HepG2 (cell line): ENCODE data around the gene SPG7. TPM values are rescaled to one million over a fixed set of nuclear protein-coding genes. Genes with fewer than 3 reads are reported as not detected.

ENCODE experiments used
- BCL6 ChIP-seq: IDR thresholded peaks from 2 replicates; pipeline ENCODE4 v1.6.1; 2016; ENCODE audit warnings: missing genetic modification reagents, missing compliant biosample characterization
- IRF2 ChIP-seq: IDR thresholded peaks from 2 replicates; pipeline ENCODE4 v1.6.1; 2018; ENCODE audit warnings: missing genetic modification reagents, missing compliant biosample characterization
- LCORL ChIP-seq, 2 experiments: fragments of 450-650 bp in 1 of 2; sonication (generic) in 1 of 2; formaldehyde crosslinking in 1 of 2; IDR thresholded peaks; 2 replicates each; pipeline versions ENCODE4 v1.5.0 to v1.6.1; 2017 to 2020; ENCODE audit warnings: antibody characterized with exemption in 1 of 2, missing genetic modification reagents in 1 of 2
- NFIC ChIP-seq: IDR thresholded peaks from 2 replicates; pipeline ENCODE4 v1.6.1; 2012; ENCODE audit warnings: mild to moderate bottlenecking, low read length, inconsistent platforms
- ZNF333 ChIP-seq: sonication (generic); formaldehyde crosslinking; IDR thresholded peaks from 2 replicates; pipeline ENCODE4 v1.4.0; 2020; ENCODE audit warnings: mild to moderate bottlenecking, missing genetic modification reagents, borderline replicate concordance
- ZNF570 ChIP-seq: sonication (generic); formaldehyde crosslinking; IDR thresholded peaks from 2 replicates; pipeline ENCODE4 v1.4.0; 2020; ENCODE audit warnings: mild to moderate bottlenecking, missing genetic modification reagents, borderline replicate concordance
- ZSCAN31 ChIP-seq: sonication (generic); formaldehyde crosslinking; IDR thresholded peaks from 2 replicates; pipeline ENCODE4 v1.5.0; 2020; ENCODE audit warnings: low read depth, mild to moderate bottlenecking, missing genetic modification reagents
- polyA plus RNA-seq, 8 experiments: library from polyadenylated mRNA; depleted of rRNA in 3 of 8; stranded (reverse) in 7 of 8; unstranded in 1 of 8; fragments of >200 nt; fragmentation: Illumina TruSeq in 4 of 8; extraction: Trizol in 4 of 8; gene quantifications; 2 replicates each; pipeline versions ENCODE4 v1.2.1 to v1.2.3, GENCODE V29; 2011 to 2016; ENCODE audit warnings: low read depth in 4 of 8, missing spikeins in 1 of 8, mixed read lengths in 1 of 8; ENCODE audit not compliant: insufficient read depth in 1 of 8
- total RNA-seq, 5 experiments: library from RNA; depleted of rRNA; stranded (reverse); fragments of >200 nt; fragmentation: Illumina TruSeq; extraction: Trizol; gene quantifications; 2 replicates each; pipeline ENCODE4 v1.2.3, GENCODE V29; 2016; ENCODE audit warnings: low read depth in 1 of 5
- TF ChIP-seq, protein P1 (sequence below): IDR thresholded peaks from 2 replicates; pipeline ENCODE4 v1.6.1; 2016; ENCODE audit warnings: low read depth, missing genetic modification reagents, missing compliant biosample characterization
- TF ChIP-seq, protein P2 (sequence below): sonication (generic); formaldehyde crosslinking; IDR thresholded peaks from 2 replicates; pipeline ENCODE4 v1.4.0; 2020; ENCODE audit warnings: missing genetic modification reagents
- TF ChIP-seq, protein P3 (sequence below): sonication (generic); formaldehyde crosslinking; IDR thresholded peaks from 2 replicates; pipeline ENCODE4 v1.5.1; 2020; ENCODE audit warnings: missing genetic modification reagents, mild to moderate bottlenecking, borderline replicate concordance

The SPG7 gene
- total and polyA plus RNA-seq, 2 of the 13 experiments (the other 11 are each of a cell fraction or from before 2014, with no cell fraction given): 66.0 to 136 TPM

DNA sequence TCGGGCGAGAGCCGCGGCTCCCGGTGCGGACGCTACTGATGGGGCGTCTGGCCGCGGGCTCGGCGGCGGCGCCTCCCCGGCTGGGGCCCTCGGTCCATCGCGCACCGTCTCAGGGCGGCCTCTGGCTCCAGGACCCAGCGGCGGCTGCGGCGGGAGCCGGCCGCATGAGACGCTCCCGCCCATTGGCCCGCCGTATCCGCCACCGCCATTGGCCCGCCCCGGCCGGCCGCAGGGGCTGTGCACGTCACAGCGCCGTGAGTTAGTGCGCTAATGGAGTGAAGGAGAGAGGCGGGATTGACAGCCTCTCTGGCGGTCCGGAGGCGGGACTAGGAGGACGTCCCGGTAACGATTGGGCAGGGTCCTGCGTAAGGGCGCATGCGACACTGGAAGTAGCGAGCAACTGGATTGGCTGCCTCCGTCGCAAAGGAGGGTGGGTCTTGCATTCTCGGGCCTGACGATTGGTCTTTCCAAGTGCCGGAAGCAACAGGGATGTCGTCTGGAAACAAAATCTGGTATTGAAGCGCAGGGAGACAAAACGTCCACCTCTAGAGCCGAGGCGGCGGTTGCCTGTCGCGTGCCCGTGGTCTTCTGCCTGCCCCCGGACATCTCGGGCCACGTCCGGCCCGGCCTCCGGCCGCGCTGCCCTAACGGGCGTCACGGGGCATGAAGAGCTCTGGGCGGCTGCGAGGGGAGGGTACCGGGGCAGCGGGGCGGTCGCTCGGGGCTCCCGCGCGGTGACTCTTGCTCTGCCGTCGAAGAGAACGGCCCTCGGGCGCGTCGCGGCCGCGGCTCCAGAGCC lies 17.6 kb upstream of the SPG7 start, which contains the start of gene ANKRD11 (continued):
- TF ChIP-seq, protein P1, sequence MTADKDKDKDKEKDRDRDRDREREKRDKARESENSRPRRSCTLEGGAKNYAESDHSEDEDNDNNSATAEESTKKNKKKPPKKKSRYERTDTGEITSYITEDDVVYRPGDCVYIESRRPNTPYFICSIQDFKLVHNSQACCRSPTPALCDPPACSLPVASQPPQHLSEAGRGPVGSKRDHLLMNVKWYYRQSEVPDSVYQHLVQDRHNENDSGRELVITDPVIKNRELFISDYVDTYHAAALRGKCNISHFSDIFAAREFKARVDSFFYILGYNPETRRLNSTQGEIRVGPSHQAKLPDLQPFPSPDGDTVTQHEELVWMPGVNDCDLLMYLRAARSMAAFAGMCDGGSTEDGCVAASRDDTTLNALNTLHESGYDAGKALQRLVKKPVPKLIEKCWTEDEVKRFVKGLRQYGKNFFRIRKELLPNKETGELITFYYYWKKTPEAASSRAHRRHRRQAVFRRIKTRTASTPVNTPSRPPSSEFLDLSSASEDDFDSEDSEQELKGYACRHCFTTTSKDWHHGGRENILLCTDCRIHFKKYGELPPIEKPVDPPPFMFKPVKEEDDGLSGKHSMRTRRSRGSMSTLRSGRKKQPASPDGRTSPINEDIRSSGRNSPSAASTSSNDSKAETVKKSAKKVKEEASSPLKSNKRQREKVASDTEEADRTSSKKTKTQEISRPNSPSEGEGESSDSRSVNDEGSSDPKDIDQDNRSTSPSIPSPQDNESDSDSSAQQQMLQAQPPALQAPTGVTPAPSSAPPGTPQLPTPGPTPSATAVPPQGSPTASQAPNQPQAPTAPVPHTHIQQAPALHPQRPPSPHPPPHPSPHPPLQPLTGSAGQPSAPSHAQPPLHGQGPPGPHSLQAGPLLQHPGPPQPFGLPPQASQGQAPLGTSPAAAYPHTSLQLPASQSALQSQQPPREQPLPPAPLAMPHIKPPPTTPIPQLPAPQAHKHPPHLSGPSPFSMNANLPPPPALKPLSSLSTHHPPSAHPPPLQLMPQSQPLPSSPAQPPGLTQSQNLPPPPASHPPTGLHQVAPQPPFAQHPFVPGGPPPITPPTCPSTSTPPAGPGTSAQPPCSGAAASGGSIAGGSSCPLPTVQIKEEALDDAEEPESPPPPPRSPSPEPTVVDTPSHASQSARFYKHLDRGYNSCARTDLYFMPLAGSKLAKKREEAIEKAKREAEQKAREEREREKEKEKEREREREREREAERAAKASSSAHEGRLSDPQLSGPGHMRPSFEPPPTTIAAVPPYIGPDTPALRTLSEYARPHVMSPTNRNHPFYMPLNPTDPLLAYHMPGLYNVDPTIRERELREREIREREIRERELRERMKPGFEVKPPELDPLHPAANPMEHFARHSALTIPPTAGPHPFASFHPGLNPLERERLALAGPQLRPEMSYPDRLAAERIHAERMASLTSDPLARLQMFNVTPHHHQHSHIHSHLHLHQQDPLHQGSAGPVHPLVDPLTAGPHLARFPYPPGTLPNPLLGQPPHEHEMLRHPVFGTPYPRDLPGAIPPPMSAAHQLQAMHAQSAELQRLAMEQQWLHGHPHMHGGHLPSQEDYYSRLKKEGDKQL (CRISPR knock-in tag): 0 out of 2 replicates have a peak, but pooled peaks have one; percentile 32
- peak; percentile 98; the same call in 1 of the 2 replicates for TF ChIP-seq ZNF333 (CRISPR knock-in tag)
- TF ChIP-seq ZSCAN31: peak; percentile 33
- TF ChIP-seq LCORL (IDR thresholded peaks at IDR 0.05): no peak
- 0 out of 2 replicates have a peak, but pooled peaks have one; percentile 17 for TF ChIP-seq LCORL (CRISPR knock-in tag; IDR thresholded peaks at IDR 0.05)
- TF ChIP-seq, protein P2, sequence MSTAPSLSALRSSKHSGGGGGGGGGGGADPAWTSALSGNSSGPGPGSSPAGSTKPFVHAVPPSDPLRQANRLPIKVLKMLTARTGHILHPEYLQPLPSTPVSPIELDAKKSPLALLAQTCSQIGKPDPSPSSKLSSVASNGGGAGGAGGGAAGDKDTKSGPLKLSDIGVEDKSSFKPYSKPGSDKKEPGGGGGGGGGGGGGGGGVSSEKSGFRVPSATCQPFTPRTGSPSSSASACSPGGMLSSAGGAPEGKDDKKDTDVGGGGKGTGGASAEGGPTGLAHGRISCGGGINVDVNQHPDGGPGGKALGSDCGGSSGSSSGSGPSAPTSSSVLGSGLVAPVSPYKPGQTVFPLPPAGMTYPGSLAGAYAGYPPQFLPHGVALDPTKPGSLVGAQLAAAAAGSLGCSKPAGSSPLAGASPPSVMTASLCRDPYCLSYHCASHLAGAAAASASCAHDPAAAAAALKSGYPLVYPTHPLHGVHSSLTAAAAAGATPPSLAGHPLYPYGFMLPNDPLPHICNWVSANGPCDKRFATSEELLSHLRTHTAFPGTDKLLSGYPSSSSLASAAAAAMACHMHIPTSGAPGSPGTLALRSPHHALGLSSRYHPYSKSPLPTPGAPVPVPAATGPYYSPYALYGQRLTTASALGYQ (CRISPR knock-in tag): peak; percentile 39; the same call in 1 of the 2 replicates
- TF ChIP-seq ZNF570 (CRISPR knock-in tag): no peak
- TF ChIP-seq IRF2 (CRISPR knock-in tag): peak; percentile 79
- TF ChIP-seq, protein P3, sequence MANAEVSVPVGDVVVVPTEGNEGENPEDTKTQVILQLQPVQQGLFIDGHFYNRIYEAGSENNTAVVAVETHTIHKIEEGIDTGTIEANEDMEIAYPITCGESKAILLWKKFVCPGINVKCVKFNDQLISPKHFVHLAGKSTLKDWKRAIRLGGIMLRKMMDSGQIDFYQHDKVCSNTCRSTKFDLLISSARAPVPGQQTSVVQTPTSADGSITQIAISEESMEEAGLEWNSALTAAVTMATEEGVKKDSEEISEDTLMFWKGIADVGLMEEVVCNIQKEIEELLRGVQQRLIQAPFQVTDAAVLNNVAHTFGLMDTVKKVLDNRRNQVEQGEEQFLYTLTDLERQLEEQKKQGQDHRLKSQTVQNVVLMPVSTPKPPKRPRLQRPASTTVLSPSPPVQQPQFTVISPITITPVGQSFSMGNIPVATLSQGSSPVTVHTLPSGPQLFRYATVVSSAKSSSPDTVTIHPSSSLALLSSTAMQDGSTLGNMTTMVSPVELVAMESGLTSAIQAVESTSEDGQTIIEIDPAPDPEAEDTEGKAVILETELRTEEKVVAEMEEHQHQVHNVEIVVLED (CRISPR knock-in tag): peak; percentile 100
- TF ChIP-seq NFIC: no peak
- TF ChIP-seq BCL6: peak; percentile 45
